Right atrium auricular region (tissue), 2 donors: ENCODE results near the gene RNF7. TPM values are rescaled to one million over a fixed set of nuclear protein-coding genes. Genes with fewer than 3 reads are reported as not detected.

Experiments
- DNase-seq: peaks from one replicate; pipeline ENCODE4 v3.0.0-alpha.2; 2019; ENCODE audit warnings: low spot score
- H3K27ac ChIP-seq, 2 donors: fragments of 200-600 bp; sonication (generic); 1 replicate in 1 of 2; 2 replicates in 1 of 2; pipeline ENCODE4 v1.5.1; 2016 to 2019
- H3K27me3 ChIP-seq, 2 donors: fragments of 200-600 bp; sonication (generic); one replicate each; pipeline versions ENCODE4 v1.5.1 to v1.6.0; 2017 to 2019
- H3K36me3 ChIP-seq: fragments of 200-600 bp; sonication (generic); one replicate; pipeline ENCODE4 v1.5.1; 2016
- H3K4me1 ChIP-seq, 2 donors: fragments of 200-600 bp; sonication (generic); one replicate each; pipeline versions ENCODE4 v1.5.1 to v1.6.0; 2017 to 2019
- H3K4me3 ChIP-seq, 2 donors: fragments of 200-600 bp; sonication (generic); 1 replicate in 1 of 2; 2 replicates in 1 of 2; pipeline ENCODE4 v1.5.1; 2017 to 2019; ENCODE audit warnings: mild to moderate bottlenecking in 1 of 2, moderate library complexity in 1 of 2
- H3K9me3 ChIP-seq, 2 donors: fragments of 200-600 bp; sonication (generic); one replicate each; pipeline ENCODE4 v1.5.1; 2019
- total RNA-seq, 2 donors: library from RNA; depleted of rRNA; stranded (reverse); fragments of >200 nt; gene quantifications; one replicate each; pipeline ENCODE4 v1.1.0, GENCODE V29; 2016
- TF ChIP-seq, protein P1 (sequence below), 2 donors: fragments of 200-600 bp; sonication (generic); IDR thresholded peaks; one replicate each; pipeline ENCODE4 v1.5.1; 2019; ENCODE audit warnings: antibody characterized with exemption in 2 of 2

The RNF7 gene
- total RNA-seq, 2 donors from 2014 or later, result 64.9 to 81.2 TPM

DNA sequence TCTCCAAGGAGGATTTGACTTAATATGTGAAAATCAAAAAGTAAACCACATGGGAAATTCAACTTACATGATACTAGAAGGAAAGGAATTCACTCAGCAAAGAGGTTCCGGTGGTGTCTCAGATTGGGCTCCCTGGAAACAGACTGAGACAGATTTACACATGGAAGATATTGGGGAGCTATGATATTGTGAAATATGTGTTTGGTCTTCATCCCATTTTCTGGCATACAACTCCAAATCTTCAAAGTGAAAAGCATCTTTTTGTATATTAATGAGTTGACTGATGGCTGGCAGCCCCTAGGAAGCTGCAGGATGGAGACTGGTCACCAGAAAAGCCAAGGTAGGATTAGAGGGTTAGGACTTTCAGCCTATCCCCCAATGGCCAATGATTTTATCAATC, 54.4 kb downstream of the RNF7 start:
- Histone ChIP-seq H3K27me3 (no peaks in the 10 kb centered on the region), H3K36me3 (no peaks in the 10 kb centered on the region), H3K9me3 (no peaks in the 10 kb centered on the region), H3K4me3 (no peak overlapping the region), H3K27ac (no peak overlapping the region), H3K4me1 (peaks cover 0 to 7% of the 10 kb centered on the region in 2 donors)
- TF ChIP-seq, protein P1, sequence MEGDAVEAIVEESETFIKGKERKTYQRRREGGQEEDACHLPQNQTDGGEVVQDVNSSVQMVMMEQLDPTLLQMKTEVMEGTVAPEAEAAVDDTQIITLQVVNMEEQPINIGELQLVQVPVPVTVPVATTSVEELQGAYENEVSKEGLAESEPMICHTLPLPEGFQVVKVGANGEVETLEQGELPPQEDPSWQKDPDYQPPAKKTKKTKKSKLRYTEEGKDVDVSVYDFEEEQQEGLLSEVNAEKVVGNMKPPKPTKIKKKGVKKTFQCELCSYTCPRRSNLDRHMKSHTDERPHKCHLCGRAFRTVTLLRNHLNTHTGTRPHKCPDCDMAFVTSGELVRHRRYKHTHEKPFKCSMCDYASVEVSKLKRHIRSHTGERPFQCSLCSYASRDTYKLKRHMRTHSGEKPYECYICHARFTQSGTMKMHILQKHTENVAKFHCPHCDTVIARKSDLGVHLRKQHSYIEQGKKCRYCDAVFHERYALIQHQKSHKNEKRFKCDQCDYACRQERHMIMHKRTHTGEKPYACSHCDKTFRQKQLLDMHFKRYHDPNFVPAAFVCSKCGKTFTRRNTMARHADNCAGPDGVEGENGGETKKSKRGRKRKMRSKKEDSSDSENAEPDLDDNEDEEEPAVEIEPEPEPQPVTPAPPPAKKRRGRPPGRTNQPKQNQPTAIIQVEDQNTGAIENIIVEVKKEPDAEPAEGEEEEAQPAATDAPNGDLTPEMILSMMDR (IDR thresholded peaks at IDR 0.05), result no peak
- DNase-seq, result no peak

DNA sequence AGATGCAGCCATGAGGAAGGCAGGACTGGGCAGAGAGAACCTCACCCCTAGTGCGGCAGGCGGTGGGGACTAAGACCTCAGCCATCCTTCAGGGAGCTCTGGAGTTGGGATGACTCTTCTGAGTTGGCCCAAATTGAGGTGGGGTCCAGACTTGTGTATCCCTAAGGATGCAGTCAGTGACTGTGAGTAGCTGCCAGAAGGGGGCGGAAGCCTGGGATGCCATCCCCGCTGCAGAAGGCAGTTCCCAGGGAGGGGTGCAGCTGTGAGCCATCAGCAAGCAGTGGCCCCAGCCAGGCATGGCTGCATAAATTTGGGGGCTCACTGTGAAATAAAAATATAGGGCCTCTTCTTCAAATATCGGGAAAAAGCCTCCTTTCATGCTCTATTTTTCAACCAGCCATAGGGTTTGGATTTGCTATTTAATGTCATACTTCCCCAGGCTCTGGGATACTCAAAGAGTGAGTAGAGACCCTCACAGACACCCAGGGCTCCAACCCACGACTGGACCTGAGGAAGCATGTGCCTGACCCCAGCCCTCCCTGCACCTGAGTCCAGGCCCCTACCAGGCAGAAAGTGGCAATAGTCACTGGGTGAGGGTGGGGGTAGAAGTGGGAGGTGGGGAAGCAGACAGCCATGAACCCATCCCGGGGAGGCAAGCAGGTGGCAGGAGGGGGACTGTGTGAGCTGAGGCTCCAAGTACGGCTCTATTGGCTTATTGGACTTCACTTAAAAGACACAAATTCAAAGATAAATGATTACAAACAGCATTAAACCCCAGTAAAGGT, 55.6 kb downstream of the RNF7 start:
- H3K4me1 ChIP-seq, result peaks cover 0 to 18% of the 10 kb centered on the region in 2 donors
- no peak for DNase-seq
- H3K36me3 ChIP-seq, result no peaks in the 10 kb centered on the region
- no peaks in the 10 kb centered on the region for H3K27me3 ChIP-seq
- no peaks in the 10 kb centered on the region for H3K9me3 ChIP-seq
- TF ChIP-seq, protein P1 (IDR thresholded peaks at IDR 0.05), result no peak
- H3K27ac ChIP-seq, result no peak overlapping the region
- H3K4me3 ChIP-seq, result no peak overlapping the region

DNA sequence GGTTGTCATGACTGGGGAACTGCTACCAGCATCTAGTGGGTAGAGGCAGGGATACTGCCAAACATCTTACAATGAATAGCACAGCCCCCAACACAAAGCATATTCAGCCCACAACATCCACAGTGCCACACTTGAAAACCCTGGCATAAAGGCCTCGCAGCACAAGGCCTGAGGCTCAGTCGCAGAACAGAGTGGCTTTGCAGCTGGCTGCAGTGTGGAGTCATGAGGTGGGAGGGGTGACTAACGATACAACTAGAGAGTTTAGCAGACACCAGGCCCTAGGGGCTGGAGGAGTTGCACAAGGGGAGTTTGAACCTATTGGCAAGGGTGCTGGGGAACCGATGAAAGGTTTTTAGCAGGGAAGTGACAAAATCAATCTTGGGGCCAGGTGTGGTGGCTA, 57.2 kb downstream of the RNF7 start:
- peaks cover 0 to 20% of the 10 kb centered on the region in 2 donors for H3K4me1 ChIP-seq
- TF ChIP-seq, protein P1 (IDR thresholded peaks at IDR 0.05), result no peak
- no peak for DNase-seq
- H3K36me3 ChIP-seq, result no peaks in the 10 kb centered on the region
- no peak overlapping the region for H3K27ac ChIP-seq
- no peak overlapping the region for H3K4me3 ChIP-seq
- H3K27me3 ChIP-seq, result no peaks in the 10 kb centered on the region
- H3K9me3 ChIP-seq, result no peaks in the 10 kb centered on the region

DNA sequence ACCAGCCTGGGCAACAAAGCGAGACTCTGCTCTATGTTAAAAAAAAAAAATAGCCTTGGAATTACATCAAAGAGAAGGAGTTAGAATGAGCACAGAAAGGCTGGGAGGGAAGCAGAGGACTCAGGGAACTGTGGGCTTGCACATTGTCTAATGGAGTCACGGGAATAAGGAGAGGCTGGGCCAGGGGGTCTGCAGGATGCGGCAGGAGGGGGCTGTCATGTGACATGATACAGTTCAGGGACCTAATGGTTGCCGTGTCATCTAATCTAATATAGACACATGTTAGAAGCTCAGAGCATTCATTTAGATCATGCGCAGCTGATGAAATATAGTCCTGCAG, 57.6 kb downstream of the RNF7 start:
- Histone ChIP-seq H3K36me3 (no peaks in the 10 kb centered on the region), H3K27ac (no peak overlapping the region), H3K4me3 (no peak overlapping the region), H3K27me3 (no peaks in the 10 kb centered on the region), H3K4me1 (peaks cover 0 to 20% of the 10 kb centered on the region in 2 donors), H3K9me3 (no peaks in the 10 kb centered on the region)
- TF ChIP-seq, protein P1 (IDR thresholded peaks at IDR 0.05), result no peak
- DNase-seq, result no peak

DNA sequence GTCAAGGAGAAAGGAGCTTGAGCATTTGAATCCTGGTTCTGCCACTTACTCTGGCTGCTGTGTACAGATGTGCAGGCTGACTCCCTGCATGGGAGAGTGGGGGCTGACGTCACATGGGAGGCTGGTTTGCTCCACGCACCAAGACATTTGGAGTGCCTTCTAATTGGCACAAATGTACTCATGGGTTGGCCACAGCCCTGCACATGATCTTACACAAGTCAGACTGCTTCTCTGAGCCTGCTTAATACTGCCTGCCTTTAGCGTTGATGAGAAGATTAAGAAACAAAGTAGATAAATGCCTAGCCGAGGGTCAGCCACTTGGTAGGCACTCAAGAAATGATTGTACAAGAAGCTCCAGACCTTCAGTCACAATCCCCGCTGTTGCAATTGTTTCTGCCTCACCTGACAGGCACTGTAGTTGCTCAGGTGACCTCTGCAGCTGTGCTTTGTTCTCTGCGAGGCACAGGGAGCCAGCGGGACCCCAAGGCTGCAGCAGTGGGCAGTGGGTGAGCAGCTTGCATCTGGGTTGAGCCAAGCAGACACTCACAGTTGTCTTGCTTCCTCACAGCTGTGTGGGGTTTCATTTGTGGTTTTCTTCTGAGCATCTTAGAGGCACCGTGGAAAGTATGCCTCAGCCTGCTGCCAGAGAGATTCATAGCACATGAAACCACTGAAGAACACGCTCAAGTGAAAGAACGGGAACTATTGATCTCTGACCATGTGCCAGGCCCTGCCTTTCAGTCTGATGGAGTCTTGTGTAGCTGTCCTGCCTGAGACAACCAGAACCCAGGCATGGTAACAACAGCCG, 58.2 kb downstream of the RNF7 start:
- Histone ChIP-seq H3K36me3 (no peaks in the 10 kb centered on the region), H3K4me3 (no peak overlapping the region), H3K27ac (peak overlapping the region; percentile 74 to 76)

More for the DNA sequence above, 58.2 kb downstream of the RNF7 start:
- peaks cover 0 to 20% of the 10 kb centered on the region in 2 donors for H3K4me1 ChIP-seq
- peak; percentile 79 for DNase-seq
- no peaks in the 10 kb centered on the region for H3K9me3 ChIP-seq
- TF ChIP-seq, protein P1 (IDR thresholded peaks at IDR 0.05), result no peak
- H3K27me3 ChIP-seq, result no peaks in the 10 kb centered on the region

Other genes starting within 250 kb of the RNF7 start
- under 1 TPM in 1 of 2 donors, not detected in 1; 0.12 TPM for gene GRK7, start 25.1 kb downstream of the RNF7 start, total RNA-seq
- 10 to 100 TPM; 33.7 to 44.7 TPM for gene ATP1B3, start 138.3 kb downstream of the RNF7 start, total RNA-seq